ENCODE measurements around the gene TMTC1.

The TMTC1 gene

DNA sequence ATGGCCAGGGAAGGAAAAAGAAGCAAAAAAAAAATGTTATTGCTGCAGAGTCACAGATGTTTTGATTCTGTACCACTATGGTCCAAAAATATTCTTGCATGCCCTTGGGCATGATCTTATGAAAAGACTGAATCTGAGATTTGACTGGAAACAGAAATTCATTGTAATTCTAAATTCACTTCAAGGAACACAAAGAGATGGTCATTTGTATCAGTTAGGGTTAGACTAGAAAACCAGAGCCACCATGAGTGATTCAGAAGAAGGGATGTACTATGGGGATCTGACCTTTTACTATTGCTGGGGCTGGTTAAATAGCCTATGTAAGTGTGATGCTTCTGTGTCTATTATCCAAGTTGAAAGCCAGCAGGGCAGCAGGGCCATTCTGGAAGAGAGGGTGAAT is 5.2 kb downstream of the TMTC1 start:
- DNase-seq, result no peak

DNA sequence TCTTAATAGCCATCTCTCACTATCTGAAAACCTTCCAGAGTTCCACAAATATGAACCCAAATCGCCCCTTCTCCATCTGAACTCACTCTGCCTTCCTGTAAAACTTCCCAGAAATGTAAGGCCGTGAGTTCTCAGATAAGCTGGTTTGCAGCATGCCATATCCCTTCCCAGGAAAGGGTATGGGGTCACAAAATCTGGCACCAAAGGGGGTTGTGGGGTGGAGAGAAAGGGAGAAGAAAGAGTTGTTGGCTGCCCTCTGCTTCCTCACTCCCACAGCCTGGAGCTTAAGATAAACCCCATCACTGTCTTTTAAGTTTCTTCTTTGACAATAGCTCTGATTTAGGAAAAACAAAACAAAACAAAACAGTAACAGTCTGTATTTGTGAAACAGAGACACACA is 10.7 kb downstream of the TMTC1 start:
- DNase-seq, result no peak

DNA sequence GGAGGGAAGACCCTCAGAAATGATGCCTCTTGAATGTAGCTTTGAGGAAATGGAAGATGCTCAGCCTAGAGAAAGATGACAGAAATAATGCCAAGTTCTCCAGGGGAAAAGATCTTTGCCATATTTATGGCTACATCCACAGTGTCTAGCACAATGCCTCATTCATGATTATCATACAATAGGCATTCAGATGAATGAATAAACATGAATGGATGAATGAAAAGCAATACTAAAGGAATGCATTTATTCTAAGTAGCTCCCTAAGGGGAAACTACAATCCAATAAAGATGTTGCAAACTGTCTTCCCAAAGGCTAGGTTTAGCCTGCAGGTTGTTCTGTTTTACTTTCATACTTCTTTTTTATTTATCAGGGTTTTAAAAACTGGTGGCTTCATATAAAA is 12.0 kb downstream of the TMTC1 start:
- DNase-seq, result no peak

DNA sequence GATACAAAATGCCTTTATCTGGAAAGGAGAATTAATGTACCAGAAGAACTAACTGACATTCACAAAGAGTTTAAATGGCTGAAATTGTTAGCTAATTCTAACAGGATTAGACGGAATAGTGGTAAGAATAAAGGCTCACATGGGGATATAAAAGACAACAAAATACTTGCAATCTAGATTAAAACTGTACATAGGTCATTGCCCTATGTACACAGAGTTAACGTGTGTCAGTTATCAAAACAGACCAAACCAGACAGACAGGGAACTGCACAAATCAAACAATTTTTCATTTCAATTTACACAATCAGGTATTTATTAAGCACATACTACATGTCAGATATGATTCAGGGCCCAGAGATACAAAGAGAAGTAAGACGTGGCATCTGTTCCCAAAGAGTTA is 12.6 kb downstream of the TMTC1 start:
- DNase-seq, result no peak

DNA sequence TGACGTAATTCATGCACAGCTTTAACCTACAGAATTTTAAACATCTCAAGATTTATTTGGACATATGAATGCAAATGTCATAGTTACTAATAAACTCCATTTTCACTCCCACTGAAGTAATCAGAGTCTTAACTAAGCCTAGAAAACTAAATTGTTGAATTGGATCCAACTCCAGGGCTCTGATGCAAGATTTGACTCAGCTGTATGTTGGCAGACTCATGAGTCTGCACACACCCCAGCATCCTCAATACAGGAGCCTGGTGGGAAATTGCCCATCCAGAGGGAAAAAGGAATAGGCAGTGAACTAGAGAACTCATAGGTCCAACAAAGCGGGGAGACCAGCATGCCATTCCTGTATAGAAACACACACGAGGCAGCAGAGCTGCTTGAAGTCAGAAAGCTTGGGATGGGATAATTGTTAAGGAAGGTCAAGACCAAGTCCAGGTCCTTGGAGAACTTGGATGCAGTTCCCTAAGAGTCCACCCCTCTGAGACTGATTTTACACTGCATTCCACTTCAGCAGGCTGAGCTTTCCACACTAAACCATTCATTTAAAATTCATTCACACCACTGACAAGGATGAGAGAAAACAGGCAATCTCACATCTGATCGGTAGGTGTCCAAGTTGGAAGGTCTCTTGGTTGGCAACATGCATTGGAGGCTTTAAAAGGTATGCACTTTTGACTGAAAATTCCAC is 14.4 kb downstream of the TMTC1 start:
- no peak for DNase-seq

DNA sequence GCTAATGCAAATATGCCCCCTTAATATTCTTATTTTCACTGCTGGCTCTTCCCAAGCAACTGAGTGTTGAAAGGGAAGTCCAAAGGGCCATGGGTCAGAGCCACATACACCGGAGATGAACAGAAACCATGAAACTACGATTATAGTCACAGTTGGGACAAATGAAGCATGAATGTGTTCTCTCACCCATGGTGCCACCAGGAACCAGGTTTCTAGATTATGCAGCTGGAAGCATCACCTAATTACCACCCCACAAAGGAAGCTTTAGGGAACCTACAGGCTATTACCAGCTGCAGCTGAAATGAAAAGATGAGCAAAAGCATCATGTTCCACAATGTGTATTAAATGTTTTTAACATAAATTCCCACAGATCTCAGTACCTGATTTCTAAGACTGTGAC is 15.4 kb downstream of the TMTC1 start:
- no peak for DNase-seq

DNA sequence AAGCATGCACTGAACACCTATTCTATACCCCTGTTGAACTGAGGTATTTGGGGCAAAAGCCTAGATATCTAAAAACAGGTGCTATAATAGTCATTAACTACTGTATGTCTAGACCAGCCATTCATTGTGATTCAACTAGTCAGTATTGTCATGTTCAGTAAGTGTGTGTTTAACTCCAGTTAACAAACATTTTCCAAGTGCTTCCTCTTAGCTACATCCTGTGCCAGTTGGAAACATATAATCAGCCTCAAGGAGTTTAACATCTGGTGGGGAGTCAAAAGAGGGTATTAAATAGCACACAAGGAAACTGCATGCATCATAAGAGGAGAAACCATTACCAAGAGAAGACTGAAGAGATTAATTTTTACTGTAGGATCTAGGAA is 20.4 kb downstream of the TMTC1 start:
- DNase-seq, result no peak

DNA sequence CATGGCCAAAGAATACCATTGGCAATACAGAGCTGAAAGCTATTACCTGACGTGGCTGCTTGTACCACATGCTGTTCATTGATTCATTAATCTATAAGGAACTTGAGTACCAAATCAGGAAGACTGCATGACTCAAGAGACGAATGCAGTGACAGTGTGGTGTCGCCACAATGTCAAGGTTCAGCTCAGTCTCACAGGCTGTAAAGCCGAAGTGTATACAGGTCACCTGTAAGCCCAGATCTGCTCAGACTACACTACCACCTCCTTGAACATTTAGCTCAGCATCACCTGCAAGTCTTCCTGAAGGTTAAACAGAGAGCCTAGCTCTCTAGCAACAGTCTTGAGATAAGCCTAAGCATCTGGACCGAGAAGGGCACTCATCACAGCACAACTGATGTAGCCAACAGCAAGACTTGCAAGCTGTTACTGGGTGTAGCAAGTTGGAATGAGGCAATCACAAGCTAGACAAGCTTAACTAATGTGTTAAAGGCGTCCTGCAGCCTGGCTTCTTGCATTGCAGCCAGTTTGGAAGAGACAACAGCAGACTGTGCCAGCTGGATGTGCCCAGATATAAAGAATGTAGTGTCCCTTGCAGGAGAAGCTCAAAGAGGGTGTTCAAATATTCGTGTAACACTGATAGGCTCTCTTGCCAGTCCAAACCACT is 21.0 kb downstream of the TMTC1 start:
- no peak for DNase-seq

DNA sequence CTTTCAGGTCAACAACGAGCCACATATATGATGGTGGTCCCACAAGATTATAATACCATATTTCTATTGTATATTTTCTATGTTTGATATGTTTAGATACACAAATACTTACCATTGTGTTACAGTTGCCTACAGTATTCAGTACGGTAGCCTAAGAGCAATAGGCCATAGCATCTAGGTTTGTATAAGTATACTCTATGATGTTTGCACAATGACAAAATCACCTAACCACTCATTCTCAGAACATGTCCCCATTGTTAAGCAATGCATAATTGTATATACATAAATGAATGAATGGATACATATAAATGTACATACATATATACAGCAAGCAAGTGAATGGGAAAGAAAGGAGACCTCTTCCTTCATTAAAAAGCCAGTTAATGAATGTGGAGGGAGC is 23.8 kb downstream of the TMTC1 start:
- DNase-seq, result no peak

DNA sequence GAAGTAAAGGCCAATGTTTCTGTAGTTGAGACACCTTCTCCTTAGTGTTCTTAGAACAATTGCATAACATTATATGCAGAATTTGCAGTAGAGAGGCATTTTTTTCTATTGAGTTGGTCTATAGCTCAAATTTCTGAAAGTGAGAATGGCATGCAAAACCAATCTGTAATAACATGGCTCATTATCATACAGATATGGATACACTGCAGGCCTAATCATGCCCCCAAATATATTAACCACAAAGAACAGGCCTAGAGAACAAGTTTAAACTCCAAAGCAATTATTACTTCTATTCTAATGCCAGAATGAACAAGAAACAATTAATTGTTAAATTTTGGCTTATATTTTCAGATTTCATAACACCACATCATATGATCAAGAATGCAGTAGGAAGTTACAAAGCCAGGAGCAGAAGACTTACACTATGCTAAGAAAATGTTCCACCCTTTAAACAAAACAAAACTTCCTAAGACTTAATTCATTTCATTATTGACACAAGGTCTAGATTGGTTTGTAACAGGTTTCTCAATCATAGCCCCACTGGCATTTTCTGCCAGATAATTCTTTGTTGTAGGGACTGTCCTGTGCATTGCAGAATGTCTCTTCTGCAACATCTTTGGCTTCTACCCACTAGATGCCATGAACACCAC is 26.9 kb downstream of the TMTC1 start:
- DNase-seq, result no peak

DNA sequence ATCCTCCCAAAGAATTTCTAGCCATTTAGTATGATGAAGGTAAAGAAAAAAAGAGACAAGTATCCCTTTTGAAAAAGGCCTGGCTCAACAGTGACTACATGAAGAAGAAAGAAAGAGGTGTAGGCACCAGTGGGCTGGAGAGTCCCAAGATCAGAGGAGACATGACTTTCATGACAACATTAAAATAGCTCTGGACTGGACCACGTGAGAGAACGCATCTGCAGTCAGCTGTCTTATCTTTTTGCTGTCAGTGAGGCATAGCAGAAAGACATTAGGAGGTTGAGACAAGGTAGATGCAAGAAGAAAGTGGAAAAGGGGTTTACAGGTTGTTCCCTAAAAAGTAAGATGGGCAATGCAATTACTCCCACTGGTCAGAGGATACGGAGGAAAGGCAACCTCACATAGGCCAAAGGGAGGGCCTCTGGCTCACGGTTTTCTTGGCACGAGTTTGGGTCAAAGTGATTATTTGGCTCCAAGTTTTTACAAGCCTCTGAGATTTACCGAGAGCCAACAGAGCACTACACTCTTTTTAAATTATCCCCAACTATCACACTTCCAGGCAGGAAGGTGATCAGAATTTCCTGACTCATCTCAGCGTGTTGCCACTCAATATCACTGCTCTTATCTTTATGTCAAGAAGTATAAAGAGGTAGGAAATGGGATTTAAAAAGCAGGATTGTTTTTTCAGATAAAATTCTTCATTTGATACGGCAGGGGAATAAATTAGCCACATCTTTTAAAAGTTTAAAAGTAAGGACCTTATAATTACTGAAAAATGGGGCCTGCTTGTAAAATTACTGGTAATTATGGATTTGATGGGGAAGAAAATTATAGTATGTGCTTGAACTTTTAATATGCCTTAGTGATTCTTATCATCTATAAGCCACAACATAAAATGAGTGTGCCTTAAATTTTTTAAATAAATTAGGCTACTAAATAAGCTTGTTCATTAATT is 29.2 kb downstream of the TMTC1 start:
- no peak for DNase-seq

DNA sequence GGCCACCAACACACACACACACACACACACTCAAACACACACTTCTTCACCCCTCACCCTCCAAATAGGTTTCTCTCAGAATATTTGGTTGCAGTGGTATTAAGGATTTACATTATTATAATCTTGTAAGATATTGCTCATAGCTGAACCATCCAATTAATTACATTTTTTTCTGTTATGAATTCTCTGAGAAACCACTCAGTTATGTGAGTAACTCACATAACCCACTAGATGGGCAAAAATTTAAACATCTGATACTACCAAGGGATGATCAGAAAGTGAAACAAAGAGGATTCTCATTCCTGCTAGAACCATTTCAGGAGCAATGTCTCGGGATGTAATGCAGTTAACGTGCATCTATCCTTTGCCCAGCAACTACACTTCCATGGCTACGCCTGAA is 31.6 kb downstream of the TMTC1 start:
- no peak for DNase-seq

DNA sequence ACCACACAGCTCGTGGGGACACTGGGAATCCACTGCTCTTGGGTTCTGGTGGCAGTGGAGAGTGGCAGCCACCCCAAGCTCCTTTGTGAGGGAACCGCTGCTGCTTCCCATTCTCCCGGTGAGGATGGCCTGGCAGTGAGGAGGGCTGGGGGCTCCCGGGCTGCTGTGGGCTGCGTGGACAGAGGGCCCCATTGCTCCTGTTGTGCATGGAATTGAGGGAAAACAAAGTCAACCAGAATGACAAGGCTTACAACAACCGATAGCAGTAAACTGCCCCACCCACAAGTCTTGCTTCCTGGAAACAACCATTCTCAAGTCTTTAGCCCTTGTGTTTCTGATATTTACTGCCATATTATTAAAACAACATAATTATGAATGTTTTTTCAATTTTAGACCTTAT is 32.1 kb downstream of the TMTC1 start:
- DNase-seq, result no peak

DNA sequence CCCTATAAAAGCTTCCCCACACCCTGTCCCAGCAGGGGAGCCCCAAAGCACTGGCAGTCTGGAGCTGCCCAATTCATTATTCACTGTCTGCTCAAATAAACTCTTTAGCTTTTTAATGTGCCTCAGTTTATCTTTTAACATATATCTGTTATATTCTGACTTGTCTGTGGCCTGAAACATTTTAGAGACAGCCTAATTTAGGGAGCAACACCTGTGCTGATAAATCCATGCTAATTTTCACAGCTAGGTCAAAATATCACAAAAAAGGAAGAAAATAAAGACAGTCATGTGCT is 32.9 kb downstream of the TMTC1 start:
- no peak for DNase-seq

DNA sequence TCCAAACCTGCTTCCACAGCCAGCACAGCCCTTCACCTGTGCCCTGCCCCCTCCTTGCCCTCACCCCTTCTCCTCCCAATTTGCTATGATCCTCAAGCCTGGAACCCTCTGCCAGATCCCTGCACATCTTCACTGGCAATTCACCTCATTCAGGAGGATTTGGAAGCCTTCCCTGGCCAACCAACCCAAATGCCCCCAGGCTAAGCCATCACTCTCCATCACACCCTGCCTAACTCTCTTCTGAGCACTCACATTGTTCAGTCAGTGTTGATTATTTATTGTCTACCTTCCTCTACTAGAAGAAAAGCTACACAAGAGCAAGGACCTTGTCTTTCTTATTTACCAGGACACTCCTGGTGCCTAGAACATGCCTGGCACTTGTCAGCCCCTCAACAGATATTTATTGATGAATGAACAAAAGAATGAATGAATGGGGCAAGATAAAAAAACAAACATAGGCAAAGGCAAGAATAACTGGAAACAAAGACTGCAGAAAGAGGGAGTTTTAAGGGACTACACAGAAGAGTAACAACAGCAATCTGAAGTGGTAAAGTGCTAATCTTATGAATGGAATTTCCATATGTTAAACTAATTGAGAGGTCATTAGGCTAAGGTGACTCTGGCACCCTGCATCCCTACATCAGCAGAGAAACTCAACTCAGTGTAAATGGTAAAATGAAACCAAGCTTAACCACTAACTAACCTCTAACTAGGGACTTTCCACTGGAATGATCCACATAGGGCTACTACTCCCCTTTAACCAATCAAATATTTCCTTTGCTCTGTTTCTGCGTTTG is 33.4 kb downstream of the TMTC1 start:
- DNase-seq, result no peak

DNA sequence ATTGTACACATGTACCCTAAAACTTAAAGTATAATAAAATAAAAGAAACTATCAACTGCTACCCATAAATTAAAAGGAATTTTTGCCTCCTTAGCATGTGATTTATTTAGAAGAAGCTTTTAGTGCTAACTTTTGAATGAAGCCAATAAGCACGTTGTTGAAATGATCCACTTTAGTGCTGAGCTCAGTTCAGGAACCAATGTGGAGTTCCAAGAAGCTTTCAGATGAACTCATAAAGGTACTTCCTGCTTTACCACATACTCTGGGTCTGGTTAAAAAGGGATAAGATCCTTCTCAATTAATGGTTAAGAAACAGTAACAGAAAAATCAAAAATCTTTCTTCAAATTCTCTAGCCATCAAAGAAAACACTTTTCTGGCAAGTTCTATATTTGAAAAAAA is 39.4 kb downstream of the TMTC1 start:
- DNase-seq, result no peak

DNA sequence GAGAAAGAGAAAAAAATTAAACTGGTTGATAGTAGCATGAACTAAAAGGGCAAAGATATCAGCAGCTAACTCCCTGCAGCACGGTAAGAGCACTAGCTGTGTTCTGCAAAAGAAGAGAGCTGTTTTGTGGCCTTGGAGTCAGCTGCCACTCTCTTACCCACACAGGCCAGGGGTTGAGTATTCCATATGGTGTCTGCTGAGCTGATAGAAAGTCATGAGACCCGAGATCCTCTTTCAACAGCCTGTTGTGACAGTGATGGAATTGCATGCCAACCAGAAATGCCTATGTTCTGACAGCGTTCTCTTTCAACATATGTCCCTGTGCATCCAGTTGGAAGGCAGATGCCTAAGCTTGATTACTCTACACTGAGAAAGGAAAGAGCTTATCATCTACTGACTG is 39.9 kb downstream of the TMTC1 start:
- DNase-seq, result no peak

DNA sequence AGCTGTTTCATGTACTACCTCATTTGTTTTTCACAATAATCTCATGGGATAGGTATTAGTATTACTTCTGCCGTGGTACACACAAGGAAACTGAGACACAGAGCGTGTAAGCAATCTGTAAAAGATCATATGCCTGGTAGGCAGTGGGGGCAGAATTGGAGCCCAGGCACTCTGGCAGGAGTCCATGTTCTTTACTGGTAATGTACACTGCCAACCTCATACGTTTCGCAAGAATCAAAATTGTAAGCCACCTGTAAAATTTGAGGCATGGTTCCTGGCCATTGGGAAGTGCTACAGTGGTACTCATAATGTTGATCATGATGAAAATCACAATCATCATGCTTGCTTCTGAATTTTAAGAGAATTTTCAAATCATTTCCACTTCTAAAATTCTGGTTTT is 40.7 kb downstream of the TMTC1 start:
- DNase-seq, result no peak

DNA sequence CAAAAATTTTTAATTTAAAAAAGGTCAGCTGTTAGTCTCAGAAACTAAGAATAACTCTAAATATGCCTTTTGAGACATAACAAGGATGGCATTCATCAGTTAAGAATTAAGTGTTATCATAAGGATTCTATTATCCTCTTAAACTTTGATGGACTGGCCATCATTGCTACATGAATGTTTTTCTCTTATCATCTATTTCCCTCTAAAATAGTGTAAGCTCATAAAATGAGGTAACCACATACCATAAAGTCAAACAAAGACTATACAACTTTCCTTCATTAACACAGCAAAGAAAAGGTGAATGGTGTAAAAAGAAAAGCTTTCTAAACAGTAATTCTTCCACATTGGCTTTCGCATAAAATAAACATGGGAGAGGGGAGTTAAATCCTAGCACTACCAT is 41.1 kb downstream of the TMTC1 start:
- no peak for DNase-seq

DNA sequence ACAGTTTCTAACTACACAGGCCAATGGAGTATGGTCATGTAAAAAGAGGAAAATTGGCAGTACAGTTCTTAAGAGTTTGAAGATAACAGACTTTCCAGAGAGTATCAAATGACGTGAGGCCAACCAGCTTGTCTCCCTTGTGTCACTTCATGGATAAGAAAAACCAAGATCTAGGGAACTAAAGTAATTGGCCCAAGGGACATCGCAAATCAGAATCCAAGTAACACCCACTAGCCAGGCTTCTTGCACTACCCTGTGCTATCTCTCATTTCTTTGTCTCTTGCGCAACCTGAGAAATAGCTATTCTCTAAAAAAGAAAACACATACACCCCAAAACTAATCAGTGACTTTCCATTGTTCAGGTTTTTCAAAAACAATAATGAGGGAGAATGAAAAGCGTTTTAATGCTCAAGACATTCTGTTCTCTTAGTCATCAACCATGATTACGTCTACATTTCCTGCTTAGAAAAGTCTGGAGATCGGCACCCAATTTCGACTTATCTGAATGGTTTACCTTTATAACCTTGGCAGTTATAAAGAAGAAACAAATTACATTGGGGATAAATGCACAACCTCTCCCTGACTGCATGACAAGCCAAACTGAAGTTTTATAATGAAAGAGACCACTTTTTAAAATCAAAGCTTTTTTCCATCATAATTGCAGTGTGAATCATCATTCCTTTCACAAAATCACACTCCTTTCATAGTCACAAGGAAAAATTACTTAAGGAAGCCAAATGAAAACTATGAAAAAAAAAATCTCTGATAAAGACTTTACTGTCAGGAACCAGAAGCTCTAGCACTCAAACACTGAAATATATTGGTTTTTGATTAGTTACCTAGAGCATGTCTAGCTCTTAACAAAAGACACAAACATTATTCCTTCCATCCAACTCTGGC is 42.1 kb downstream of the TMTC1 start:
- DNase-seq, result no peak

DNA sequence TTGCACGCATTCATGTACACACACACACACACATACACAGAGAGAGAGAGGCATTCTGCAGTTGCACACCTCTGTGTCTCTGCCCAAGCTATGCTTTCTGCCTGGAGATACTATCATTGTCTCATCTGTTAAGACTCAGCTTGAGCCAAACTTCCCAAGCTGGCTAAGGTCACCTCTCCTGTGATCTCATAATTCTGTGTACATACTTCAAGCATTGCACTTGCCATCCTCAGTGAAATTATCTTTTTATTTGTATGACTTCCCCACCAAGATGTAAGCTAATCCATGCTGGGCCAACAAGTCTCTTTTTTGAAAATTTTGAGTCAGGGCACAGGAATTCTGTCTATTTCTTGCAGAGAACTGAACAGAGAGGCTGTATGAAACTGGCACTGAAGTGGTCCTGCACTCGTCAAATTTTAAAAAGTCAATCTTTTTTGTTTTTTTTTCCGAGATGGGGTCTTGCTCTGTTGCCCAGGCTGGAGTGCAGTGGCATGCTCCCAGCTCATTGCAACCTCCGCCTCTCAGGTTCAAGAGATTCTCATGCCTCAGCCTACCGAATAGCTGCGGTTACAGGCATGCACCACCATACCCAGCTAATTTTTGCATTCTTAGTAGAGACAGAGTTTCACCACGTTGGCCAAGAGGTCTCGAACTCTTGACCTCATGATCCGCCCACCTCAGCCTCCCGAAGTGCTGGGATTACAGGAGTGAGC is 44.3 kb downstream of the TMTC1 start:
- no peak for DNase-seq
